GM12878 (cell line): ENCODE results near the gene PAPLN.

Experiments
- BHLHE40 ChIP-seq, 2 experiments: fragments of 450-650 bp in 1 of 2; IDR thresholded peaks; 2 replicates each; pipeline ENCODE4 v1.6.1; 2011 to 2017; ENCODE audit warnings: low read depth in 2 of 2, borderline replicate concordance in 1 of 2, improper control_type of control experiment in 1 of 2, low read length in 1 of 2, mild to moderate bottlenecking in 1 of 2
- CTCF ChIP-seq, 3 experiments: IDR thresholded peaks in 2 of 3; conservative IDR thresholded peaks in 1 of 3; 2 replicates each; pipeline ENCODE4 v1.5.1; 2011; ENCODE audit warnings: low read depth in 3 of 3, low read length in 3 of 3, mild to moderate bottlenecking in 3 of 3, control low read depth in 2 of 3, moderate library complexity in 2 of 3, inconsistent platforms in 1 of 3, mixed read lengths in 1 of 3; ENCODE audit not compliant: control insufficient read depth in 2 of 3, insufficient read depth in 1 of 3; ENCODE audit errors: extremely low read depth in 1 of 3
- GATAD2B ChIP-seq: fragments of 450-650 bp; conservative IDR thresholded peaks from 2 replicates; pipeline ENCODE4 v1.6.1; 2017; ENCODE audit warnings: low read depth, mild to moderate bottlenecking, moderate library complexity
- HDAC6 ChIP-seq: fragments of 200-600 bp; sonication (generic); IDR thresholded peaks from one replicate; pipeline ENCODE4 v1.8.0; 2017; ENCODE audit warnings: antibody characterized with exemption; ENCODE audit not compliant: unreplicated experiment
- PAX8 ChIP-seq: fragments of 450-650 bp; IDR thresholded peaks from 2 replicates; pipeline ENCODE4 v1.6.1; 2017; ENCODE audit warnings: mild to moderate bottlenecking, moderate library complexity
- POLR2A ChIP-seq: IDR thresholded peaks from 2 replicates; pipeline ENCODE4 v1.6.1; 2011; ENCODE audit warnings: low read depth, mild to moderate bottlenecking, low read length
- POLR2AphosphoS5 ChIP-seq: IDR thresholded peaks from 2 replicates; pipeline ENCODE4 v1.6.1; 2011; ENCODE audit warnings: mild to moderate bottlenecking, low read length, inconsistent platforms
- RAD51 ChIP-seq: fragments of 450-650 bp; IDR thresholded peaks from 2 replicates; pipeline ENCODE4 v1.6.1; 2016; ENCODE audit warnings: moderate library complexity, mild to moderate bottlenecking, inconsistent platforms
- SP1 ChIP-seq: IDR thresholded peaks from one replicate; pipeline ENCODE4 v1.6.1; 2011; ENCODE audit warnings: low read depth, low read length
- SREBF2 ChIP-seq: IDR thresholded peaks from 2 replicates; pipeline ENCODE4 v1.6.1; 2012; ENCODE audit warnings: mild to moderate bottlenecking, low read length
- SRF ChIP-seq, 2 experiments: IDR thresholded peaks; 2 replicates each; pipeline ENCODE4 v1.6.1; 2011; ENCODE audit warnings: low read depth in 2 of 2, low read length in 2 of 2, mild to moderate bottlenecking in 1 of 2, moderate library complexity in 1 of 2
- SUZ12 ChIP-seq: fragments of 200-600 bp; sonication (generic); IDR thresholded peaks from one replicate; pipeline ENCODE4 v1.6.1; 2018; ENCODE audit warnings: antibody characterized with exemption, mild to moderate bottlenecking; ENCODE audit not compliant: unreplicated experiment
- TF ChIP-seq, protein P1 (sequence below): fragments of 450-650 bp; IDR thresholded peaks from 2 replicates; pipeline ENCODE4 v1.6.1; 2017; ENCODE audit warnings: mild to moderate bottlenecking, low read depth, inconsistent platforms; ENCODE audit not compliant: poor library complexity, severe bottlenecking

DNA sequence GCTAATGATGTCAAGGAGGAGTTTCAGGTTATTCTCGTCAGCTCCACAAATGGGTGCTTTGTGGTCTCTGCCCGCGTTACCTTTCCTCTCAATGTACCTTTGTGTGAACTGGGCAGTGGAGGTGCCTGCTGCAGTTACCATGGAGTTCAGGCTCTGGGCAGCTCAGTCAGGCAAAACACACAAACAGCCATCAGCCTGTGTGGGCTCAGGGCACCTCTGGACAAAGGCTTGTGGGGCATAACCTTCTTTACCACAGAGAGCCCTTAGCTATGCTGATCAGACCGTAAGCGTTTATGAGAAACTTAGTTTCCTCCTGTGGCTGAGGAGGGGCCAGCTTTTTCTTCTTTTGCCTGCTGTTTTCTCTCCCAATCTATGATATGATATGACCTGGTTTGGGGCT lies 16.7 kb upstream of the PAPLN start:
- no peak for TF ChIP-seq GATAD2B
- TF ChIP-seq CTCF (IDR thresholded peaks at IDR 0.05 in 2 of 3, conservative IDR thresholded peaks at IDR 0.05 in 1 of 3; ENCODE audit: control insufficient read depth in 2 of 3, extremely low read depth in 1 of 3, insufficient read depth in 1 of 3, low read depth in 3 of 3, low read length in 3 of 3), result no peak
- no peak for TF ChIP-seq BHLHE40 (IDR thresholded peaks at IDR 0.05; ENCODE audit: borderline replicate concordance in 1 of 2, low read depth in 2 of 2, low read length in 1 of 2)
- no peak for TF ChIP-seq POLR2A
- no peak for TF ChIP-seq SRF (IDR thresholded peaks at IDR 0.05; ENCODE audit: low read depth in 2 of 2, low read length in 2 of 2)
- no peak for TF ChIP-seq RAD51
- TF ChIP-seq SUZ12, result no peak
- no peak for TF ChIP-seq SP1
- no peak for TF ChIP-seq HDAC6
- no peak for TF ChIP-seq POLR2AphosphoS5
- no peak for TF ChIP-seq SREBF2
- TF ChIP-seq, protein P1, sequence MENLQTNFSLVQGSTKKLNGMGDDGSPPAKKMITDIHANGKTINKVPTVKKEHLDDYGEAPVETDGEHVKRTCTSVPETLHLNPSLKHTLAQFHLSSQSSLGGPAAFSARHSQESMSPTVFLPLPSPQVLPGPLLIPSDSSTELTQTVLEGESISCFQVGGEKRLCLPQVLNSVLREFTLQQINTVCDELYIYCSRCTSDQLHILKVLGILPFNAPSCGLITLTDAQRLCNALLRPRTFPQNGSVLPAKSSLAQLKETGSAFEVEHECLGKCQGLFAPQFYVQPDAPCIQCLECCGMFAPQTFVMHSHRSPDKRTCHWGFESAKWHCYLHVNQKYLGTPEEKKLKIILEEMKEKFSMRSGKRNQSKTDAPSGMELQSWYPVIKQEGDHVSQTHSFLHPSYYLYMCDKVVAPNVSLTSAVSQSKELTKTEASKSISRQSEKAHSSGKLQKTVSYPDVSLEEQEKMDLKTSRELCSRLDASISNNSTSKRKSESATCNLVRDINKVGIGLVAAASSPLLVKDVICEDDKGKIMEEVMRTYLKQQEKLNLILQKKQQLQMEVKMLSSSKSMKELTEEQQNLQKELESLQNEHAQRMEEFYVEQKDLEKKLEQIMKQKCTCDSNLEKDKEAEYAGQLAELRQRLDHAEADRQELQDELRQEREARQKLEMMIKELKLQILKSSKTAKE, result no peak
- TF ChIP-seq PAX8, result no peak
